ENCODE measurements around the gene NPSR1. TPM values are rescaled to one million over a fixed set of nuclear protein-coding genes. Genes with fewer than 3 reads are reported as not detected.

NPSR1 gene
- total RNA-seq, 1 experiment from 2014 or later: not detected

- intact Hi-C loops (cut with micrococcal nuclease; ENCODE audit: unreplicated experiment): loop anchor here (1.0 kb wide), 1 partner anchor 23 kb away; no protein-coding TSS in a partner anchor
- no peaks in the 10 kb centered on the region for H3K27me3 Mint-ChIP-seq (ENCODE audit: unreplicated experiment)
- CTCF ChIA-PET: interaction anchor here (1.2 kb wide), 1 partner anchor 9 kb away, joined by 3 read pairs; no protein-coding TSS in a partner anchor
These were observed 187.8 kb downstream of the NPSR1 start for GRCh38 chr7:34845666-34846361.

GRCh38 chr7:34846976-34847375, 189.0 kb downstream of the NPSR1 start:
- Mint-ChIP-seq H3K9me3 (ENCODE audit: low read depth, unreplicated experiment) (no peaks in the 10 kb centered on the region), H3K36me3 (ENCODE audit: insufficient read depth, unreplicated experiment) (no peaks in the 10 kb centered on the region), H3K4me3 (ENCODE audit: low read depth, unreplicated experiment) (no peak overlapping the region), H3K4me1 (ENCODE audit: low read depth, unreplicated experiment) (peaks cover 26% of the 10 kb centered on the region), H3K27ac (ENCODE audit: unreplicated experiment) (no peak overlapping the region), H3K27me3 (ENCODE audit: unreplicated experiment) (no peaks in the 10 kb centered on the region)
- no peak for TF ChIP-seq CTCF (IDR thresholded peaks at IDR 0.05; ENCODE audit: unreplicated experiment)
- no peak for DNase-seq
- BruUV-seq (replicated peaks): no TSS peak
- intact Hi-C loops (cut with micrococcal nuclease; ENCODE audit: unreplicated experiment): loop anchor here (1.0 kb wide), 1 partner anchor 24 kb away; no protein-coding TSS in a partner anchor
- CTCF ChIA-PET: no interaction called here

More at GRCh38 chr7:34845666-34846361, 187.8 kb downstream of the NPSR1 start:
- Mint-ChIP-seq H3K27ac (ENCODE audit: unreplicated experiment) (peak overlapping the region; percentile 0), H3K4me1 (ENCODE audit: low read depth, unreplicated experiment) (peaks cover 22% of the 10 kb centered on the region), H3K9me3 (ENCODE audit: low read depth, unreplicated experiment) (no peaks in the 10 kb centered on the region), H3K4me3 (ENCODE audit: low read depth, unreplicated experiment) (no peak overlapping the region), H3K36me3 (ENCODE audit: insufficient read depth, unreplicated experiment) (no peaks in the 10 kb centered on the region)
- peak; percentile 50 for DNase-seq
- BruUV-seq (replicated peaks): no TSS peak
- no peak for TF ChIP-seq CTCF (IDR thresholded peaks at IDR 0.05; ENCODE audit: unreplicated experiment)

- no TSS peak for BruUV-seq (replicated peaks)
- DNase-seq: no peak
- peaks cover 39% of the 10 kb centered on the region for H3K4me1 Mint-ChIP-seq (ENCODE audit: low read depth, unreplicated experiment)
- H3K27ac Mint-ChIP-seq (ENCODE audit: unreplicated experiment): no peak overlapping the region
- H3K36me3 Mint-ChIP-seq (ENCODE audit: insufficient read depth, unreplicated experiment): no peaks in the 10 kb centered on the region
- no peak for TF ChIP-seq CTCF (IDR thresholded peaks at IDR 0.05; ENCODE audit: unreplicated experiment)
- H3K4me3 Mint-ChIP-seq (ENCODE audit: low read depth, unreplicated experiment): no peak overlapping the region
- intact Hi-C loops (cut with micrococcal nuclease; ENCODE audit: unreplicated experiment): loop anchor here (1.0 kb wide), 1 partner anchor 31 kb away; no protein-coding TSS in a partner anchor
- no peaks in the 10 kb centered on the region for H3K9me3 Mint-ChIP-seq (ENCODE audit: low read depth, unreplicated experiment)
- H3K27me3 Mint-ChIP-seq (ENCODE audit: unreplicated experiment): no peaks in the 10 kb centered on the region
- CTCF ChIA-PET: no interaction called here
These were observed 190.7 kb downstream of the NPSR1 start for GRCh38 chr7:34848670-34849069.

GRCh38 chr7:34849163-34849960, 191.3 kb downstream of the NPSR1 start:
- no TSS peak for BruUV-seq (replicated peaks)
- TF ChIP-seq CTCF (IDR thresholded peaks at IDR 0.05; ENCODE audit: unreplicated experiment): no peak
- peak; percentile 41 for DNase-seq
- CTCF ChIA-PET: no interaction called here
- Mint-ChIP-seq H3K4me3 (ENCODE audit: low read depth, unreplicated experiment) (no peak overlapping the region), H3K9me3 (ENCODE audit: low read depth, unreplicated experiment) (no peaks in the 10 kb centered on the region), H3K27ac (ENCODE audit: unreplicated experiment) (no peak overlapping the region), H3K4me1 (ENCODE audit: low read depth, unreplicated experiment) (peaks cover 32% of the 10 kb centered on the region), H3K36me3 (ENCODE audit: insufficient read depth, unreplicated experiment) (no peaks in the 10 kb centered on the region), H3K27me3 (ENCODE audit: unreplicated experiment) (no peaks in the 10 kb centered on the region)
- intact Hi-C loops (cut with micrococcal nuclease; ENCODE audit: unreplicated experiment): loop anchor here (1.0 kb wide), 1 partner anchor 32 kb away; no protein-coding TSS in a partner anchor

Measured in Calu3 (cell line).